Colonic mucosa (tissue), 4 donors: ENCODE measurements around the gene NR3C1. TPM values are rescaled to one million over a fixed set of nuclear protein-coding genes. Genes with fewer than 3 reads are reported as not detected.

Experiments
- DNase-seq: peaks from one replicate; pipeline ENCODE4 v3.0.0-alpha.2; 2020
- H3K27ac ChIP-seq: fragments of 200-600 bp; one replicate; pipeline ENCODE4 v1.8.0; 2021
- H3K27me3 ChIP-seq: fragments of 200-600 bp; one replicate; pipeline ENCODE4 v1.8.0; 2021
- H3K36me3 ChIP-seq: fragments of 200-600 bp; one replicate; pipeline ENCODE4 v1.8.0; 2021
- H3K4me1 ChIP-seq: fragments of 200-600 bp; one replicate; pipeline ENCODE4 v1.8.0; 2021; ENCODE audit warnings: mild to moderate bottlenecking
- H3K4me3 ChIP-seq: fragments of 200-600 bp; one replicate; pipeline ENCODE4 v1.8.0; 2021
- H3K9ac ChIP-seq, 2 donors: one replicate each; pipeline ENCODE4 v1.7.0; 2013; ENCODE audit warnings: control low read depth in 2 of 2, low read depth in 2 of 2, low read length in 2 of 2
- H3K9me3 ChIP-seq: fragments of 200-600 bp; one replicate; pipeline ENCODE4 v1.8.0; 2021
- intact Hi-C: fragments of 100-400 bp; cut with DNase I; formaldehyde crosslinking; loops from one replicate; pipeline ENCODE4 v1.14.1; 2022
- total RNA-seq, 2 donors: library from RNA; stranded (reverse); fragmentation: NEBNext Ultra II Directional in 1 of 2; extraction: Animal tissue kit (Norgen Biotek cat#: 25700) in 1 of 2; gene quantifications; one replicate each; pipeline ENCODE4 v1.2.1, GENCODE V29; 2021
- TF ChIP-seq, protein P1 (sequence below): fragments of 200-600 bp; IDR thresholded peaks from one replicate; pipeline ENCODE4 v1.8.0; 2022; ENCODE audit warnings: antibody characterized with exemption, mild to moderate bottlenecking
- donor health status: healthy.
- donor health status: DM: no; HTN: no; CAD: no.
- donor health status: DM: no; HTN: no; CAD: no.

The NR3C1 gene
- total RNA-seq, 2 donors from 2014 or later, result 13.0 to 23.5 TPM

DNA sequence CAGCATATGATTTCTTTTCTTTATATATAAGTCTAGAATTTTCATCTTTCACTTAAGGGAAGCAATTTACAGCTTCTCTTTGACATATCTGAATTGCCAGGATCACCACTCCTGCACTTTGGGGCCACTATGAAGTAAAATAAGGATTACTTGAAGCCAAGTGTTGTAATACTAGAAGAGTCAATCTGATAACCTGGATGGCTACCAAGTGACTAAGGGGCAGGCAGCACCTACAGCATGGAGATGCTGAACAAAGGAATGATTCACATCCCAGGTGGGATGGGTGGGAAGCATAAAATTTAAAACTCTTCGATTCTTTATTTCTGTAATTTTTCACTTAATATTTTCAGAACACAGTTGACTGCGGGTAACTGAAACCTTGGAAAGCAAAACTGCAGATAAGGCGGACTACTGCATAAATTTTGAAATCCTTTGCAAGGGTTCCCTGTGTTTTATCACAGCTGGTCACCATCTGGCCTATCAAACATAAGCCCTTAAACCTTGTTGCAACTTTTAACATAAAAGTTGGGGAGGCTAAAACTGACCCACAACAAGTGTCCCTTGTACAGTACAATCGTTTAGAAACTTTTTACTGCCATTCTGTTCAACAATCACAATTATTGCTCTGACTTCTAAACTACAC lies 31.2 kb downstream of the NR3C1 start:
- intact Hi-C loops, result no loop called here
- Histone ChIP-seq H3K4me3 (no peak overlapping the region), H3K27me3 (no peaks in the 10 kb centered on the region), H3K4me1 (no peaks in the 10 kb centered on the region), H3K9ac (no peak overlapping the region), H3K36me3 (no peaks in the 10 kb centered on the region), H3K9me3 (no peaks in the 10 kb centered on the region), H3K27ac (no peak overlapping the region)
- TF ChIP-seq, protein P1, sequence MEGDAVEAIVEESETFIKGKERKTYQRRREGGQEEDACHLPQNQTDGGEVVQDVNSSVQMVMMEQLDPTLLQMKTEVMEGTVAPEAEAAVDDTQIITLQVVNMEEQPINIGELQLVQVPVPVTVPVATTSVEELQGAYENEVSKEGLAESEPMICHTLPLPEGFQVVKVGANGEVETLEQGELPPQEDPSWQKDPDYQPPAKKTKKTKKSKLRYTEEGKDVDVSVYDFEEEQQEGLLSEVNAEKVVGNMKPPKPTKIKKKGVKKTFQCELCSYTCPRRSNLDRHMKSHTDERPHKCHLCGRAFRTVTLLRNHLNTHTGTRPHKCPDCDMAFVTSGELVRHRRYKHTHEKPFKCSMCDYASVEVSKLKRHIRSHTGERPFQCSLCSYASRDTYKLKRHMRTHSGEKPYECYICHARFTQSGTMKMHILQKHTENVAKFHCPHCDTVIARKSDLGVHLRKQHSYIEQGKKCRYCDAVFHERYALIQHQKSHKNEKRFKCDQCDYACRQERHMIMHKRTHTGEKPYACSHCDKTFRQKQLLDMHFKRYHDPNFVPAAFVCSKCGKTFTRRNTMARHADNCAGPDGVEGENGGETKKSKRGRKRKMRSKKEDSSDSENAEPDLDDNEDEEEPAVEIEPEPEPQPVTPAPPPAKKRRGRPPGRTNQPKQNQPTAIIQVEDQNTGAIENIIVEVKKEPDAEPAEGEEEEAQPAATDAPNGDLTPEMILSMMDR, result no peak
- DNase-seq, result no peak

DNA sequence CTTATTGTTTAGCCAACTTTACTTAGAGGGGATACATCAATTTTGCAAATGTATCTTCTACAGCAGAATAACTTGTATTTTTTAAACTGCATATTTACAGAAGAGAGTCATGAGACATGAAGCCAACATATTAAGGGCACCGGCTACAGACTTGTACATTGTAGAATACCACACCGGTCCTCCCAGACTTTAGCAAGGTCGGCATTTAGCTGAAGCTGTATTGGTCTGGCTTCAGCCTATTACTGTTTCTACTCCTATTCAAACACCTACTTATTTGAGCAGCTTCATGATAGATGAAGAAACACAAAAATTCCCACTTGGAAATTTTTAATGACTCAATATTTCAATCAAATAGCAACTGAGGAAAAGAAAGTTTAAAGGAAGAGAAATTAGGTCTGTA lies 33.0 kb downstream of the NR3C1 start:
- H3K9me3 ChIP-seq, result no peaks in the 10 kb centered on the region
- no peaks in the 10 kb centered on the region for H3K36me3 ChIP-seq
- TF ChIP-seq, protein P1, result no peak
- H3K27me3 ChIP-seq, result no peaks in the 10 kb centered on the region
- intact Hi-C loops, result no loop called here
- no peak overlapping the region for H3K4me3 ChIP-seq
- no peak overlapping the region for H3K27ac ChIP-seq
- H3K4me1 ChIP-seq, result no peaks in the 10 kb centered on the region
- H3K9ac ChIP-seq, result no peak overlapping the region
- no peak for DNase-seq

DNA sequence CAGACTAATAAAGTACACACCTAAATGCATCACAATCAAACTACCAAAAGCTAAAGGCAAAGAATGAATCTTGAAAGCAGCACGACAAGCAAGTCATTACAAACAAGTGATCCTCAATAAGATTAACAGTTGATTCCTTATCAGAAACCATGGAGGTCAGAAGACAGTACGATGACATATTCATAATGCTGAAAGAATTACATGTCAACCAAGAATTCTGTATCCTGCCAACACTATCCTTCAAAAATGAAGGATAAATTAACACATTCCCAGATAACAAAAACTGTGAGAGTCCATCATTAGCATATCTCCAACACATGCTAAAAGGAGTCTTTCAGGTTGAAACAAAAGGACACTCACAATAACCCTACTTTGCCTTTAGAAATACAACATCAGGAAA lies 39.4 kb downstream of the NR3C1 start:
- TF ChIP-seq, protein P1, result no peak
- no peak for DNase-seq
- intact Hi-C loops, result no loop called here
- Histone ChIP-seq H3K9ac (no peak overlapping the region), H3K4me3 (no peak overlapping the region), H3K9me3 (no peaks in the 10 kb centered on the region), H3K27me3 (no peaks in the 10 kb centered on the region), H3K36me3 (no peaks in the 10 kb centered on the region), H3K4me1 (no peaks in the 10 kb centered on the region), H3K27ac (no peak overlapping the region)

DNA sequence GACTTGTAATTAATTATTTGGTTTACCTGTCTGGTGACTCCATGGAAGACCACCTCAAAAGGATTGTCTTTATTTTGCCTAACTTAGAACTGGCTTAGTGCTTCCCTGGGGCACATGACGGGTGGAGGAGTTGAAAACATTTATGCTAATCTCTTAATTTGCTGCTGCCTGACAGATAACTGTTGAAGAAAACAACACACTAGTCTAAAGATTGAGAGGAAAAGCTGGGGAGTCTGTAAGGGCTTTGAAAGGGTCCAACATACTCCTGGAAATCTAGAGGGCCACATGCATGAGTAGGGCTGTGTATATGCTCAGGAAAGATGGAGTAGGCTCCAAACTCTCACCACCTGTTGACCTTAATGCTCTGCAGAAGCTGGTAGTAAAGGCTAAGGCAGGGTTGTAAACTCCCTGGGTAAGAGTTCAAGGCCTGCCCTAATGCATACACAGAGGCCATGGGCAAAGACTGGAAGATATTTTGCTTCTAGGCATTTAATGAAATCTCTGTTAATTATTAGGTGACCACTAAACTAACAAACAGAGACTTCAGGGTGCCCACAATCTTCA lies 40.7 kb downstream of the NR3C1 start:
- Histone ChIP-seq H3K9me3 (no peaks in the 10 kb centered on the region), H3K27me3 (no peaks in the 10 kb centered on the region), H3K4me3 (no peak overlapping the region), H3K27ac (no peak overlapping the region), H3K9ac (no peak overlapping the region), H3K4me1 (no peaks in the 10 kb centered on the region), H3K36me3 (no peaks in the 10 kb centered on the region)
- no peak for DNase-seq
- TF ChIP-seq, protein P1, result no peak
- intact Hi-C loops, result no loop called here

DNA sequence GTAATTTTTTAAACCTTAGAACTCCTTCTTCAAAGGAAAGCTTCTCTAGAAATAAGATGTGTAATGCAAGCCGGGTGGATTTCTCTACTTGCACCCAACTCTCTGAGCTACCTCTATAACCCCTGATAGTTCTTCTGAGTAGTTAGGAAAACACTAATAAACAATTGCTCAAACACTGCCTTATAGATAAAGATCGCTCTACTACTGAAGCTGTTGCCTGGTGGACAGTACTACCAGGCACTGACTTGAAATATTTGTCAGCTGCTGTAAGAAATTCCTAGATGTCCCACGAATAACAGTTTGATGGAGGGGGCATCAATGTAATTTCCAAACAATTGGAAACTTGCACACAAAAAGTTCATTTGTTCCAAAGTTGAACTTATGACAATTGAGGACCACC lies 42.0 kb downstream of the NR3C1 start:
- intact Hi-C loops, result no loop called here
- Histone ChIP-seq H3K9ac (no peak overlapping the region), H3K9me3 (no peaks in the 10 kb centered on the region), H3K4me1 (no peaks in the 10 kb centered on the region), H3K4me3 (no peak overlapping the region), H3K27ac (no peak overlapping the region), H3K27me3 (no peaks in the 10 kb centered on the region), H3K36me3 (no peaks in the 10 kb centered on the region)
- no peak for DNase-seq
- TF ChIP-seq, protein P1, result no peak
